GM12891 (cell line): ENCODE results near the gene IGFBP7.

Experiments used
- POLR2A ChIP-seq: IDR thresholded peaks from 2 replicates; pipeline ENCODE4 v1.6.1; 2011; ENCODE audit warnings: low read depth, low read length, control low read depth
- POLR2AphosphoS5 ChIP-seq: IDR thresholded peaks from 2 replicates; pipeline ENCODE4 v1.6.1; 2011; ENCODE audit warnings: low read depth, low read length, control low read depth
- TAF1 ChIP-seq: IDR thresholded peaks from 2 replicates; pipeline ENCODE4 v1.6.1; 2011; ENCODE audit warnings: low read depth, low read length, control low read depth

- TF ChIP-seq POLR2AphosphoS5 (no peak), TAF1 (no peak), POLR2A (no peak)
These were observed 65.9 kb downstream of the IGFBP7 start for GRCh38 chr4:57044279-57044678.
